ENCODE results near the gene MMP13.

DNA sequence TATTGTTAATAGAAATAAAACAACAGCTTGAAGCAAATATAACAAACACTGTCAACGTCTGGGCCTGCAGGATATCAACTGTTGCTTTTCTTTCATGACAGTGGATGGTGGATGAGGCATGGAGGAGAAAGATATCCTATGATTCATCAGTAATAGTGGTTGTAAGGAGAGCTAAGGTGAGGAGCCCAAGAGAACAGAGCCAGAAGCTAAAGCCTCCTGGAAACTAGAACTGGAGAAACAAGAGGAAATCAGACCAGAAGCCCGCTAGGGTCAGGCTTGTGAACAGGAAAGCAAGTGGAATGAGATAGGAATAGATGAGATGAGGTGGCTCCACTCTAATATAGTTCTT lies 43.1 kb downstream of the MMP13 start:
- no peak for TF ChIP-seq CTCF (IDR thresholded peaks at IDR 0.05)
- TF ChIP-seq ZFX (IDR thresholded peaks at IDR 0.05; ENCODE audit: borderline replicate concordance), result no peak

Data from 22Rv1 (cell line).